ENCODE measurements around the gene HPN. TPM values are rescaled to one million over a fixed set of nuclear protein-coding genes. Genes with fewer than 3 reads are reported as not detected.
A peak's percentile ranks its signal among the peaks of the same experiment; 100 is the strongest.
"Not testable (repeated sequence)": the region's sequence is repeated elsewhere in the genome, so short reads cannot be mapped to it uniquely, and the experiment has no call there.

Gene HPN
- total RNA-seq, 2 experiments from 2014 or later = not detected

GRCh38 chr19:35044317-35045117 is 3.0 kb downstream of the HPN start:
- no peak overlapping the region for H3K27ac Mint-ChIP-seq
- POLR2A ChIA-PET = no interaction called here
- no peak overlapping the region for H3K4me3 Mint-ChIP-seq
- CTCF ChIA-PET = interaction anchor here (0.7 to 1.9 kb wide), 13 partner anchors 11 to 240 kb away, joined by 3 to 11 read pairs (median 4); partner anchors contain the start of gene LGI4
- H3K27me3 Mint-ChIP-seq = peaks cover 6% of the 10 kb centered on the region
- H3K9me3 Mint-ChIP-seq = no peaks in the 10 kb centered on the region
- DNase-seq = peak; percentile 62
- H3K36me3 Mint-ChIP-seq (ENCODE audit: low read depth) = no peaks in the 10 kb centered on the region
- H3K4me1 Mint-ChIP-seq = peaks cover 26% of the 10 kb centered on the region

GRCh38 chr19:35045667-35046300 is 4.3 kb downstream of the HPN start:
- no peaks in the 10 kb centered on the region for H3K27me3 Mint-ChIP-seq
- no peaks in the 10 kb centered on the region for H3K9me3 Mint-ChIP-seq
- ChIA-PET POLR2A (interaction anchor here (0.6 kb wide), 1 partner anchor 274 kb away, joined by 3 read pairs; no protein-coding TSS in a partner anchor), CTCF (interaction anchor here (1.0 to 1.3 kb wide), 2 partner anchors 18 to 21 kb away, joined by 3 to 4 read pairs; no protein-coding TSS in a partner anchor)
- H3K4me1 Mint-ChIP-seq = peaks cover 20% of the 10 kb centered on the region
- H3K27ac Mint-ChIP-seq = no peak overlapping the region
- no peak overlapping the region for H3K4me3 Mint-ChIP-seq
- peak; percentile 57 for DNase-seq
- H3K36me3 Mint-ChIP-seq (ENCODE audit: low read depth) = no peaks in the 10 kb centered on the region

GRCh38 chr19:35046461-35046860 is 4.9 kb downstream of the HPN start:
- Mint-ChIP-seq H3K36me3 (ENCODE audit: low read depth) (no peaks in the 10 kb centered on the region), H3K4me3 (no peak overlapping the region), H3K27ac (no peak overlapping the region), H3K9me3 (no peaks in the 10 kb centered on the region), H3K4me1 (peaks cover 15% of the 10 kb centered on the region), H3K27me3 (no peaks in the 10 kb centered on the region)
- DNase-seq = no peak
- POLR2A ChIA-PET = interaction anchor here (0.6 kb wide), 1 partner anchor 274 kb away, joined by 3 read pairs; no protein-coding TSS in a partner anchor
- CTCF ChIA-PET = interaction anchor here (1.0 to 1.3 kb wide), 2 partner anchors 17 to 20 kb away, joined by 3 to 4 read pairs; no protein-coding TSS in a partner anchor

GRCh38 chr19:35048911-35049411 is 7.4 kb downstream of the HPN start:
- Mint-ChIP-seq H3K9me3 (no peaks in the 10 kb centered on the region), H3K4me3 (no peak overlapping the region), H3K4me1 (peaks cover 15% of the 10 kb centered on the region), H3K27ac (no peak overlapping the region), H3K27me3 (no peaks in the 10 kb centered on the region), H3K36me3 (ENCODE audit: low read depth) (no peaks in the 10 kb centered on the region)
- DNase-seq = no peak
- ChIA-PET CTCF (interaction anchor here (0.7 kb wide), 1 partner anchor 18 kb away, joined by 3 read pairs; no protein-coding TSS in a partner anchor), POLR2A (no interaction called here)

GRCh38 chr19:35049456-35049855 is 7.9 kb downstream of the HPN start:
- H3K4me3 Mint-ChIP-seq = no peak overlapping the region
- ChIA-PET POLR2A (no interaction called here), CTCF (interaction anchor here (0.6 kb wide), 1 partner anchor 645 kb away, joined by 3 read pairs; no protein-coding TSS in a partner anchor)
- no peaks in the 10 kb centered on the region for H3K36me3 Mint-ChIP-seq (ENCODE audit: low read depth)
- H3K27ac Mint-ChIP-seq = no peak overlapping the region
- DNase-seq = no peak
- H3K4me1 Mint-ChIP-seq = peaks cover 15% of the 10 kb centered on the region
- no peaks in the 10 kb centered on the region for H3K9me3 Mint-ChIP-seq
- H3K27me3 Mint-ChIP-seq = no peaks in the 10 kb centered on the region

- CTCF ChIA-PET = interaction anchor here (0.7 kb wide), 1 partner anchor 1378 kb away, joined by 3 read pairs; no protein-coding TSS in a partner anchor
- not testable (repeated sequence) for H3K36me3 Mint-ChIP-seq (ENCODE audit: low read depth)
These were observed 9.1 kb downstream of the HPN start for GRCh38 chr19:35050662-35051061.

GRCh38 chr19:35051268-35051667 is 9.7 kb downstream of the HPN start:
- H3K4me3 Mint-ChIP-seq; H3K27ac Mint-ChIP-seq; POLR2A ChIA-PET; H3K36me3 Mint-ChIP-seq (ENCODE audit: low read depth); H3K4me1 Mint-ChIP-seq; H3K9me3 Mint-ChIP-seq; DNase-seq; H3K27me3 Mint-ChIP-seq: not testable (repeated sequence)
- CTCF ChIA-PET = interaction anchor here (0.6 to 0.7 kb wide), 2 partner anchors 113 to 1379 kb away, joined by 3 read pairs; no protein-coding TSS in a partner anchor

More at GRCh38 chr19:35050662-35051061, 9.1 kb downstream of the HPN start:
- H3K27me3 Mint-ChIP-seq, H3K4me3 Mint-ChIP-seq, DNase-seq, H3K27ac Mint-ChIP-seq, H3K9me3 Mint-ChIP-seq, POLR2A ChIA-PET, H3K4me1 Mint-ChIP-seq: not testable (repeated sequence)

GRCh38 chr19:35051796-35052195 is 10.3 kb downstream of the HPN start:
- Mint-ChIP-seq H3K27ac (no peak overlapping the region), H3K4me1 (no peaks in the 10 kb centered on the region), H3K36me3 (ENCODE audit: low read depth) (no peaks in the 10 kb centered on the region), H3K9me3 (no peaks in the 10 kb centered on the region), H3K27me3 (peaks cover 5% of the 10 kb centered on the region), H3K4me3 (no peak overlapping the region)
- CTCF ChIA-PET = interaction anchor here (0.6 kb wide), 1 partner anchor 113 kb away, joined by 3 read pairs; no protein-coding TSS in a partner anchor
- POLR2A ChIA-PET = no interaction called here
- no peak for DNase-seq

- Mint-ChIP-seq H3K36me3 (ENCODE audit: low read depth) (no peaks in the 10 kb centered on the region), H3K4me3 (no peak overlapping the region), H3K27me3 (peaks cover 5% of the 10 kb centered on the region), H3K27ac (peak overlapping the region; percentile 36), H3K4me1 (no peaks in the 10 kb centered on the region), H3K9me3 (no peaks in the 10 kb centered on the region)
- ChIA-PET CTCF (no interaction called here), POLR2A (no interaction called here)
- no peak for DNase-seq
These were observed 11.2 kb downstream of the HPN start for GRCh38 chr19:35052599-35053190.

GRCh38 chr19:35053667-35054293 is 12.3 kb downstream of the HPN start:
- H3K36me3 Mint-ChIP-seq (ENCODE audit: low read depth) = no peaks in the 10 kb centered on the region
- ChIA-PET POLR2A (no interaction called here), CTCF (no interaction called here)

GRCh38 chr19:35054626-35055025 is 13.1 kb downstream of the HPN start:
- H3K27ac Mint-ChIP-seq = no peak overlapping the region
- DNase-seq = no peak
- no peaks in the 10 kb centered on the region for H3K36me3 Mint-ChIP-seq (ENCODE audit: low read depth)
- H3K4me1 Mint-ChIP-seq = no peaks in the 10 kb centered on the region
- H3K27me3 Mint-ChIP-seq = peaks cover 5% of the 10 kb centered on the region
- no peak overlapping the region for H3K4me3 Mint-ChIP-seq
- no peaks in the 10 kb centered on the region for H3K9me3 Mint-ChIP-seq
- CTCF ChIA-PET = interaction anchor here (2.4 kb wide), 1 partner anchor 11 kb away, joined by 11 read pairs; no protein-coding TSS in a partner anchor
- POLR2A ChIA-PET = no interaction called here

More at GRCh38 chr19:35053667-35054293, 12.3 kb downstream of the HPN start:
- no peaks in the 10 kb centered on the region for H3K9me3 Mint-ChIP-seq
- no peak overlapping the region for H3K4me3 Mint-ChIP-seq
- H3K4me1 Mint-ChIP-seq = no peaks in the 10 kb centered on the region
- DNase-seq = no peak
- H3K27ac Mint-ChIP-seq = no peak overlapping the region
- peaks cover 5% of the 10 kb centered on the region for H3K27me3 Mint-ChIP-seq

GRCh38 chr19:35055715-35056179 is 14.2 kb downstream of the HPN start:
- Mint-ChIP-seq H3K9me3 (no peaks in the 10 kb centered on the region), H3K27ac (no peak overlapping the region), H3K4me3 (no peak overlapping the region), H3K27me3 (peaks cover 5% of the 10 kb centered on the region), H3K4me1 (no peaks in the 10 kb centered on the region), H3K36me3 (ENCODE audit: low read depth) (no peaks in the 10 kb centered on the region)
- POLR2A ChIA-PET = no interaction called here
- CTCF ChIA-PET = interaction anchor here (2.4 kb wide), 1 partner anchor 12 kb away, joined by 11 read pairs; no protein-coding TSS in a partner anchor
- no peak for DNase-seq

Measured in activated CD4-positive, alpha-beta T cell treated with anti-CD3 and anti-CD28 coated beads, Interleukin-2, amount 10 ng/mL, durations not matched to agents 7 days and 5 days (primary cell).